GM21825 (cell line): ENCODE measurements around the gene PTPRN2.

Source experiments
- ATAC-seq: cut with Tn5 transposase; IDR thresholded peaks from one replicate; pipeline ENCODE4 v1.9.1; 2021; ENCODE audit warnings: mild to moderate bottlenecking, moderate library complexity; ENCODE audit not compliant: unreplicated experiment

PTPRN2 gene

GRCh38 chr7:157723205-157723604 lies 864.4 kb downstream of the PTPRN2 start:
- no peak for ATAC-seq

GRCh38 chr7:157722137-157723060 lies 865.2 kb downstream of the PTPRN2 start:
- ATAC-seq = no peak

GRCh38 chr7:157721468-157722136 lies 866.0 kb downstream of the PTPRN2 start:
- no peak for ATAC-seq

GRCh38 chr7:157719705-157720655 lies 867.6 kb downstream of the PTPRN2 start:
- ATAC-seq = no peak

- ATAC-seq = no peak
Measured at GRCh38 chr7:157719008-157719682, 868.5 kb downstream of the PTPRN2 start.

- ATAC-seq = no peak
Measured at GRCh38 chr7:157718303-157719007, 869.2 kb downstream of the PTPRN2 start.

GRCh38 chr7:157717211-157718174 lies 870.1 kb downstream of the PTPRN2 start:
- ATAC-seq = no peak

- ATAC-seq = no peak
Measured at GRCh38 chr7:157715938-157716280, 871.7 kb downstream of the PTPRN2 start.

- ATAC-seq = no peak
Measured at GRCh38 chr7:157715071-157715937, 872.3 kb downstream of the PTPRN2 start.

GRCh38 chr7:157714166-157715070 lies 873.2 kb downstream of the PTPRN2 start:
- ATAC-seq = no peak

GRCh38 chr7:157713591-157713990 lies 874.0 kb downstream of the PTPRN2 start:
- no peak for ATAC-seq

- no peak for ATAC-seq
Measured at GRCh38 chr7:157712666-157713235, 874.9 kb downstream of the PTPRN2 start.

- ATAC-seq = no peak
Measured at GRCh38 chr7:157711353-157711888, 876.2 kb downstream of the PTPRN2 start.

GRCh38 chr7:157710396-157710795 lies 877.2 kb downstream of the PTPRN2 start:
- no peak for ATAC-seq

- no peak for ATAC-seq
Measured at GRCh38 chr7:157709531-157710251, 877.9 kb downstream of the PTPRN2 start.

GRCh38 chr7:157708919-157709295 lies 878.7 kb downstream of the PTPRN2 start:
- ATAC-seq = no peak
